Stimulated activated naive B cell treated with anti-CD40 and anti-IgM and Interleukin-4, amounts not matched to agents 10 μg/mL and 1 μg/mL and 100 μg/mL, for 72 hours (primary cell): ENCODE results near the gene ACOX3.

Source experiments
- ATAC-seq, 2 donors: fragments of 150-1000 bp; cut with Tn5 transposase; replicated peaks; 2 replicates each; pipeline ENCODE4 v1.10.0; 2021; ENCODE audit warnings: moderate library complexity in 1 of 2
- DNase-seq: peaks from one replicate; pipeline ENCODE4 v3.0.0; 2021
- H3K27ac Mint-ChIP-seq: one replicate; pipeline ENCODE4 v1.8.0; 2022; ENCODE audit warnings: mild to moderate bottlenecking, mixed read lengths
- H3K27me3 Mint-ChIP-seq, 2 donors: one replicate each; pipeline ENCODE4 v1.8.0; 2022; ENCODE audit warnings: mixed read lengths in 2 of 2
- H3K36me3 Mint-ChIP-seq, 2 donors: one replicate each; pipeline ENCODE4 v1.8.0; 2022; ENCODE audit warnings: mixed read lengths in 2 of 2, mild to moderate bottlenecking in 1 of 2
- H3K4me1 Mint-ChIP-seq, 2 donors: one replicate each; pipeline ENCODE4 v1.8.0; 2022; ENCODE audit warnings: mixed read lengths in 2 of 2, mild to moderate bottlenecking in 1 of 2
- H3K4me3 Mint-ChIP-seq, 2 donors: one replicate each; pipeline ENCODE4 v1.8.0; 2022; ENCODE audit warnings: mild to moderate bottlenecking in 2 of 2, mixed read lengths in 2 of 2, moderate library complexity in 1 of 2
- H3K9me3 Mint-ChIP-seq, 2 donors: one replicate each; pipeline ENCODE4 v1.8.0; 2022; ENCODE audit warnings: mixed read lengths in 2 of 2, mild to moderate bottlenecking in 1 of 2

The ACOX3 gene

GRCh38 chr4:8400632-8401325 lies 39.7 kb downstream of the ACOX3 start:
- H3K4me1 Mint-ChIP-seq, result peaks cover 7 to 9% of the 10 kb centered on the region in 2 donors
- no peaks in the 10 kb centered on the region for H3K9me3 Mint-ChIP-seq
- H3K36me3 Mint-ChIP-seq, result peaks cover 48 to 69% of the 10 kb centered on the region in 2 donors
- no peak overlapping the region for H3K4me3 Mint-ChIP-seq
- H3K27me3 Mint-ChIP-seq, result no peaks in the 10 kb centered on the region
- ATAC-seq (no peak), DNase-seq (no peak)
- no peak overlapping the region for H3K27ac Mint-ChIP-seq

- no peaks in the 10 kb centered on the region for H3K27me3 Mint-ChIP-seq
- H3K36me3 Mint-ChIP-seq, result peaks cover 35 to 67% of the 10 kb centered on the region in 2 donors
- ATAC-seq, result no peak
- H3K4me3 Mint-ChIP-seq, result no peak overlapping the region
- H3K9me3 Mint-ChIP-seq, result no peaks in the 10 kb centered on the region
- no peak for DNase-seq
- no peak overlapping the region for H3K27ac Mint-ChIP-seq
- peaks cover 7 to 9% of the 10 kb centered on the region in 2 donors for H3K4me1 Mint-ChIP-seq
Measured at GRCh38 chr4:8399298-8399697, 41.2 kb downstream of the ACOX3 start.

- H3K36me3 Mint-ChIP-seq, result peaks cover 33 to 71% of the 10 kb centered on the region in 2 donors
- ATAC-seq, result no peak
- H3K27me3 Mint-ChIP-seq, result no peaks in the 10 kb centered on the region
- no peak for DNase-seq
- H3K4me3 Mint-ChIP-seq, result no peak overlapping the region
- H3K9me3 Mint-ChIP-seq, result no peaks in the 10 kb centered on the region
- peaks cover 7% of the 10 kb centered on the region in 2 donors for H3K4me1 Mint-ChIP-seq
- no peak overlapping the region for H3K27ac Mint-ChIP-seq
Measured at GRCh38 chr4:8398347-8398746, 42.2 kb downstream of the ACOX3 start.

- H3K27me3 Mint-ChIP-seq, result no peaks in the 10 kb centered on the region
- H3K36me3 Mint-ChIP-seq, result peaks cover 37 to 80% of the 10 kb centered on the region in 2 donors
- ATAC-seq (no peak), DNase-seq (no peak)
- H3K27ac Mint-ChIP-seq, result no peak overlapping the region
- H3K9me3 Mint-ChIP-seq, result no peaks in the 10 kb centered on the region
- no peak overlapping the region for H3K4me3 Mint-ChIP-seq
- peaks cover 6 to 11% of the 10 kb centered on the region in 2 donors for H3K4me1 Mint-ChIP-seq
Measured at GRCh38 chr4:8396762-8397406, 43.6 kb downstream of the ACOX3 start.

- Mint-ChIP-seq H3K4me3 (no peak overlapping the region), H3K4me1 (peaks cover 6 to 11% of the 10 kb centered on the region in 2 donors), H3K27me3 (no peaks in the 10 kb centered on the region), H3K27ac (no peak overlapping the region), H3K9me3 (no peaks in the 10 kb centered on the region), H3K36me3 (peaks cover 41 to 73% of the 10 kb centered on the region in 2 donors)
- DNase-seq (no peak), ATAC-seq (no peak)
Measured at GRCh38 chr4:8395504-8396296, 44.8 kb downstream of the ACOX3 start.

GRCh38 chr4:8394806-8395205 lies 45.7 kb downstream of the ACOX3 start:
- ATAC-seq, result no peak
- no peaks in the 10 kb centered on the region for H3K9me3 Mint-ChIP-seq
- H3K4me1 Mint-ChIP-seq, result peaks cover 6 to 11% of the 10 kb centered on the region in 2 donors
- peaks cover 45 to 79% of the 10 kb centered on the region in 2 donors for H3K36me3 Mint-ChIP-seq
- H3K4me3 Mint-ChIP-seq, result no peak overlapping the region
- no peaks in the 10 kb centered on the region for H3K27me3 Mint-ChIP-seq
- DNase-seq, result no peak
- no peak overlapping the region for H3K27ac Mint-ChIP-seq

GRCh38 chr4:8394061-8394519 lies 46.4 kb downstream of the ACOX3 start:
- no peaks in the 10 kb centered on the region for H3K27me3 Mint-ChIP-seq
- H3K27ac Mint-ChIP-seq, result no peak overlapping the region
- no peak for DNase-seq
- no peak overlapping the region for H3K4me3 Mint-ChIP-seq
- H3K4me1 Mint-ChIP-seq, result peaks cover 6 to 11% of the 10 kb centered on the region in 2 donors
- no peak for ATAC-seq
- no peaks in the 10 kb centered on the region for H3K9me3 Mint-ChIP-seq
- peaks cover 38 to 76% of the 10 kb centered on the region in 2 donors for H3K36me3 Mint-ChIP-seq

- DNase-seq (no peak), ATAC-seq (no peak)
- Mint-ChIP-seq H3K27ac (peak overlapping the region; percentile 47), H3K4me1 (peaks cover 3 to 8% of the 10 kb centered on the region in 2 donors), H3K4me3 (no peak overlapping the region), H3K36me3 (peaks cover 34 to 74% of the 10 kb centered on the region in 2 donors), H3K27me3 (no peaks in the 10 kb centered on the region), H3K9me3 (no peaks in the 10 kb centered on the region)
Measured at GRCh38 chr4:8393593-8394038, 46.9 kb downstream of the ACOX3 start.

- H3K4me1 Mint-ChIP-seq, result peaks cover 0 to 4% of the 10 kb centered on the region in 2 donors
- DNase-seq, result no peak
- no peak overlapping the region for H3K4me3 Mint-ChIP-seq
Measured at GRCh38 chr4:8392591-8393190, 47.8 kb downstream of the ACOX3 start.

GRCh38 chr4:8391972-8392371 lies 48.6 kb downstream of the ACOX3 start:
- ATAC-seq, result peak; percentile 66 to 71

More at GRCh38 chr4:8392591-8393190, 47.8 kb downstream of the ACOX3 start:
- ATAC-seq, result no peak
- peak overlapping the region; percentile 9 for H3K27ac Mint-ChIP-seq
- peaks cover 30 to 77% of the 10 kb centered on the region in 2 donors for H3K36me3 Mint-ChIP-seq
- no peaks in the 10 kb centered on the region for H3K9me3 Mint-ChIP-seq
- no peaks in the 10 kb centered on the region for H3K27me3 Mint-ChIP-seq

GRCh38 chr4:8391071-8391470 lies 49.5 kb downstream of the ACOX3 start:
- Mint-ChIP-seq H3K4me1 (peaks cover 0 to 4% of the 10 kb centered on the region in 2 donors), H3K9me3 (no peaks in the 10 kb centered on the region), H3K36me3 (peaks cover 27 to 77% of the 10 kb centered on the region in 2 donors), H3K27ac (no peak overlapping the region), H3K27me3 (no peaks in the 10 kb centered on the region), H3K4me3 (no peak overlapping the region)
- no peak for DNase-seq
- ATAC-seq, result no peak

More at GRCh38 chr4:8391972-8392371, 48.6 kb downstream of the ACOX3 start:
- DNase-seq, result no peak
- H3K36me3 Mint-ChIP-seq, result peaks cover 29 to 77% of the 10 kb centered on the region in 2 donors
- peak overlapping the region; percentile 25 for H3K27ac Mint-ChIP-seq
- H3K27me3 Mint-ChIP-seq, result no peaks in the 10 kb centered on the region
- no peaks in the 10 kb centered on the region for H3K9me3 Mint-ChIP-seq
- H3K4me3 Mint-ChIP-seq, result no peak overlapping the region
- peaks cover 0 to 4% of the 10 kb centered on the region in 2 donors for H3K4me1 Mint-ChIP-seq

- ATAC-seq, result no peak
- H3K9me3 Mint-ChIP-seq, result no peaks in the 10 kb centered on the region
- H3K4me3 Mint-ChIP-seq, result no peak overlapping the region
- H3K27ac Mint-ChIP-seq, result no peak overlapping the region
- H3K36me3 Mint-ChIP-seq, result peaks cover 31 to 77% of the 10 kb centered on the region in 2 donors
- no peaks in the 10 kb centered on the region for H3K27me3 Mint-ChIP-seq
- DNase-seq, result no peak
- peaks cover 0 to 4% of the 10 kb centered on the region in 2 donors for H3K4me1 Mint-ChIP-seq
Measured at GRCh38 chr4:8390577-8390976, 49.9 kb downstream of the ACOX3 start.

GRCh38 chr4:8388528-8388870 lies 52.0 kb downstream of the ACOX3 start:
- H3K9me3 Mint-ChIP-seq, result no peaks in the 10 kb centered on the region
- DNase-seq (no peak), ATAC-seq (no peak)
- peaks cover 36 to 76% of the 10 kb centered on the region in 2 donors for H3K36me3 Mint-ChIP-seq
- peaks cover 2 to 4% of the 10 kb centered on the region in 2 donors for H3K4me1 Mint-ChIP-seq
- no peaks in the 10 kb centered on the region for H3K27me3 Mint-ChIP-seq
- no peak overlapping the region for H3K4me3 Mint-ChIP-seq
- no peak overlapping the region for H3K27ac Mint-ChIP-seq
